Renal pelvis (tissue), 4 donors: Measurements from ENCODE around the gene SPOCK1. TPM values are rescaled to one million over a fixed set of nuclear protein-coding genes. Genes with fewer than 3 reads are reported as not detected.

Source experiments
- DNase-seq: peaks from one replicate; pipeline ENCODE4 v3.0.0-alpha.2; 2013
- polyA plus RNA-seq, 3 donors: library from polyadenylated mRNA; unstranded; fragments of 120-200 nt; gene quantifications; one replicate each; pipeline ENCODE4 v1.2.1, GENCODE V29; 2013; ENCODE audit not compliant: insufficient read length in 3 of 3

Gene SPOCK1
- polyA plus RNA-seq, 3 donors = 4.5 to 9.5 (median 9.2) TPM

GRCh38 chr5:137115152-137115551 lies 384.0 kb downstream of the SPOCK1 start:
- DNase-seq = no peak

- DNase-seq = no peak
Measured at GRCh38 chr5:137114529-137114928, 384.6 kb downstream of the SPOCK1 start.

- no peak for DNase-seq
Measured at GRCh38 chr5:137113939-137114338, 385.2 kb downstream of the SPOCK1 start.

DNA sequence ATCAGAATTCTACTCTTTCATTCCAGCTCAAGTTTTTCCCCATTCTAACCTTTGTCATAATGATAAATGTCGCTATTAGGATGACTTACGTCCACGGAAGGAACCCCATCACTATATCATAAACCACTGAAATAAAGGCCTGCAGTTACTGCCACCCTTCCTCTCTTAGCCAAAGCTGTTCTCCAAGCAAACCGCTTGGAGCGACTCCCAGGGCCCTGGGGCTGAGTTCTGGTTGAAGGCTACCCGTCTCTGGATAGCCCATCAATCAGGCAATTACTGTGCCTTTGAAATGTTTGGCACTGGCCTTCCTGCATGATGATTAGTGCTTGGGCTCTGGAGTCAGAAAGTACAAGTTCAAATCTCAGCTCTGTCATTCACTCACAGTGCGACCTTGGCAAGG lies 386.0 kb downstream of the SPOCK1 start:
- DNase-seq = no peak

DNA sequence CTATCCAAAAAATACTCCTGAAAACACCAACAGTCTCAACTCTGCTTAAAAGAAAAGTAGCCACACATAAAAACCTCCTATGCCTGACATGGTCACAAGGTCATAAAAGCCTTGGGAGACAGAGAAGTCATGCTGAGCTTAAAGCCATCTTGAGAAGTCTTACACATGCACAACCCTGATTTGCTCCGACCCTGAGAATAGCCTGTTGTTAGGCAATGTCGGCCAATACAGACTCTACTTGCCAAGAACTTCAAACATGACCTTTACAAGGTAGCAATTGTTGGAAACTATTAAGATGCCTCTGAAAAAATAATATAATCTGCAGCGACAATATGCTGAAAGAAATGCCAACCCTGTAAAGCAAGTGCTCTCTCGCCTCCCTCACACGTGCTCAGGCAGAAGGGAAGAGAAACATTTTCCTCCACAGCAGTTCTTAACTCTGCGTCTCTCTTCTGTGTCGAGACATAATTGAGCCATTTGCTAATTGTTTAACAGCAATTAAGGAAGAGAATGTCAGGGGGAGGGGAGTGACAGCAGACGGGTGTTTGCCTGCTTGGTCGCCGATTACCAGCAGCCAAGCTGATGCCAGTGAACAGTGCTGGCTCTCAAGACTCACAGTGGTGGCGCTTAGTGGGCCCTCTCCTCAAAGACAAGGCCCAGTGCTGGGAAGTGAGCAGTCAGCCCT lies 393.6 kb downstream of the SPOCK1 start:
- no peak for DNase-seq

DNA sequence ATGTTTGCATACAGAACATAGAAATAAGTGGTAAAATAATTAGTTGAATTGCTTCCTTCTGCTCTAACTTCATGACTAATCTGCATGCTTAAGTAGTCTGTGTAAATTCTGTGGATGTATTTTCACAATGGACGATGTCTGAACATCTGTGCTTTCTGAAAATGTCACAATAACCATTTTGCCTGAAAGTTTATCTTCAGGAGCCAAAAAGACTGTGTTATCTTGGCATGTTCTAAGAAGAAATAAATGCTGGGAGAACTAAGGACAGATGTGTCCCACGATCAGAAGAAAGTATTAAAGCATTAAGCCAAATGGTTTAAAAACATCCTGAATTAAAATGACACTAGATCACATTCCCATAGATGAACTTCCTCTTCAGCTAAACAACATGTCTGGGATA lies 397.6 kb downstream of the SPOCK1 start:
- DNase-seq = no peak

- no peak for DNase-seq
Measured at GRCh38 chr5:137099651-137100050, 399.5 kb downstream of the SPOCK1 start.

- DNase-seq = no peak
Measured at GRCh38 chr5:137098663-137099062, 400.5 kb downstream of the SPOCK1 start.

DNA sequence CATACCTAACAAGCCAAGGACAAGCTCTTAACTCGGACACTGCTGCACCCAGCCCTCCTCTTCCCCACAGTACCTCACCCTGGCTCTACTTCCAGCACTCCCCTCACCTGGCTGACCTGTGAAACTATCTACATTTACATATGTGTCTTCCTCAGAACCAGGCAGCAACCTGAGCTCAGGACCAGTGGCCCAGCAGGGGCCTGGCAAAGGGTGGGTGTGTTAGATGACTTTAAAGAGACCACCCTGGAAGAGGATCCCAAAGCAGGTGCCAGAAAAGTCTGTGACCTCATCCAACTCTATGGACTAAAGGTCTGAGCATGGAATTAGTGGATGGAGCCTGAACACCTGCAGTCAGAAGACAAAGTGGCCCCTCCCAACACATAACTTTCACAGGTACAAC lies 400.9 kb downstream of the SPOCK1 start:
- no peak for DNase-seq

GRCh38 chr5:137097203-137097602 lies 401.9 kb downstream of the SPOCK1 start:
- DNase-seq = no peak

GRCh38 chr5:137096149-137097103 lies 402.7 kb downstream of the SPOCK1 start:
- no peak for DNase-seq

DNA sequence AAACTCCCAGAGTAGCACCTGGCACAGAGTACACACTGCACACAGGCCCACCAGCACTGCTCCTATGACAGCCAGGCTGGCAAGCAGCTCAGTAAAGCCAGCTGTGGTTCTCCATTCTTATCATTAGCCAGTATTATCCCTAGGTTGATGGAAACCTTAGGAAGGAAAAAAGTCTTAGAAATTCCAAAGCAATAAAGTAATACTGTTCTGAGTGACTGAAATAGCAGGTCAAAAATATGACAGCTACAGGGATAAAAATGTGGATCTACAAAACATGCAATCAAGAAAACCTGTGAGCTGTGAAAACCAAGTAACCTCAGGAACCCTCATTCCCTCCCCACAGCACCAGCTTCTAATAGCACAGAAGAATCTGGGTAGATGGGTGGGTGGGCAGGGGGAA lies 403.5 kb downstream of the SPOCK1 start:
- DNase-seq = no peak

DNA sequence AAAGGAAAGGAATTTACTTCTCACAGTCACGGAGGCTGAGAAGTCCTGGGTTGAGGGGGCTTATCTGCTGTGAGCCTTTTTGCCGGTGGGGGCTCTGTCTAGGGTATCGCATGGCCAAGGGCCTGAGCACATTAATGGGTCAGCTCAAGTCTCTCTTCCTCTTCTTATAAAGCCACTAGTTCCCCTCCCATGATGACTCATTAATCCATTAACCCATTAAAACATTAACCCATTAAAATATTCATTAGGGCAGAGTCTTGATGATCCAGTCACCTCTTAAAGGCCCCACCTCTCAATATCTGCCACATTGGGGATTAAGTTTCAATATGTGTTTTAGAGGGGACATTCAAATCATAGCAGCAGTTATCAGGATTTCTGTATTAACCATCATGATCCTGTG lies 406.3 kb downstream of the SPOCK1 start:
- DNase-seq = no peak

- DNase-seq = peak; percentile 78
Measured at GRCh38 chr5:137091472-137091871, 407.7 kb downstream of the SPOCK1 start.

DNA sequence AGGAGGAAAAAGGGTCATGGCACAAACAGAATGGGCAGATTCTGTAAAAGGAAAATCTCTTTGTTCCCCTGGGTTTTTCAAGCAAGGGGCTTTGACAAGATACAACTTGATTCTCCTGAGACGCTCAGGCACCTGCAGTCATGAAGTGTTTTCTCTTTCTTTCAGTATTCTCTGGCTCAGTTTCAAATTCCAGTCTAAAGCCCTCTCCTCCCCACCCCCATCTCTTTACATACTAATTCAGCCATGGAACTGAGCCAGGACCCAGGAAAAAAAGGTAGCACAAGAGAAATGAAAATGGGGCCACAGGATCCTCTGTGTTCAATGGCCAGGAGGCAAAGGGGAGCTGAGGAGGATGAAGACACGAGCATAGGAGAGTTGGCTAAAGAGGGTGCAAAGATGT lies 408.4 kb downstream of the SPOCK1 start:
- DNase-seq = no peak

DNA sequence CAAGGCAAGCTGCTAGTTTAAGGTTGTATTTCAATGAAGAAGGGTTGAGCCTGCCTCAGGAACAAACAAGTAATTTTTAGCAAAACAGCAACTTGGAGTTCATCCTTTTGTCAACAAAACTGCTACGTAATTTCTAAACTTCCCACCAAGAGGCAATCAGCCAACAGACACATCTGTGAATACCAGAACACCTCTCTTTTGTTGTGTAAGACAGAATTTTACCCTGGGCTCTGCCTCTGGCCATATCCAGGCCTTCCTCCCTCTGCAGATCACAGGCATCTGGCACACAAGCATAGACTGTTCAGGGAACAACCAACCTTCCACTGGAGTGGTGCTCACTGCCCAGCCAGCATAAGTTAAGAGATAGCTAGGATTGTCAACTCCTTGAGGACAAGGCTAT lies 409.0 kb downstream of the SPOCK1 start:
- DNase-seq = no peak

- no peak for DNase-seq
Measured at GRCh38 chr5:137088175-137088574, 411.0 kb downstream of the SPOCK1 start.

DNA sequence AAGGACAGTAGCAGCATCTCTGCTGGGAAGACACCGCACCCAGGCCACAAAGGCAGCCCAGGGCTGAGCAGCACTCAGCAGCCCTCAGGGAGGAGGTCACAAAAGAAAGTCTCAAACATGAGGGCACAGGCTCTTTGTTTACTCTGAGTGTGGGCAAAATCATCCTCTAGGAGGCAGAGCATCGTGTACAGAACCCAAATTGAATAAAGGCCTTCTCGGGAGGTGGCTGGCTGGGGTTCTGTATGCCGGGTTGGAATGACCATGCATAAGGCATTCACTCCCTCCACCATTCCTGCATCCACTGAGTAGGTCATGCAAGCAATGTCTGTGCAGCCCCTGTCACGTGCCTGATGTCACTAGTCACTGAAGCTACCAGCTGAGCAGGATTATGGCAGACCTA lies 412.8 kb downstream of the SPOCK1 start:
- no peak for DNase-seq

DNA sequence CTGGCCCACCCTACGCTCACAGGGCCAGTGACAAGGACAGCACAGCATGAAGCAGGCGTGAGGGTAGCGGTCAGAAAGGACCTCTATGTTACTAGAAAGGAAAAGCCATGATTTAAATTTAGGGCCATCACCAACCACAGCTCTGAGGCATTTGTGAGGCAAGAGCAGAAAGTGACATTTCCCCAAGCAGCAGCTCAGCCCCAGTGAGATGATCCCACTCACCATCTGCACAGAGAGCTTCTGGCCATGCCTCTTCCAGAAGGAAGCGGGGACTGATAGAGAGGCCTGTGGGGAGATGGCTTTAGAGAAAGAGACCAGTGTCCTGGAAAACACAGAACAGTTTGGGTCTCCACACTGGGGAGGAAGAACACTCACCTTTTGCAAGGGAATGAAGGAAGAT lies 413.9 kb downstream of the SPOCK1 start:
- no peak for DNase-seq

- no peak for DNase-seq
Measured at GRCh38 chr5:137084016-137084415, 415.1 kb downstream of the SPOCK1 start.

GRCh38 chr5:137082951-137083350 lies 416.2 kb downstream of the SPOCK1 start:
- DNase-seq = no peak

DNA sequence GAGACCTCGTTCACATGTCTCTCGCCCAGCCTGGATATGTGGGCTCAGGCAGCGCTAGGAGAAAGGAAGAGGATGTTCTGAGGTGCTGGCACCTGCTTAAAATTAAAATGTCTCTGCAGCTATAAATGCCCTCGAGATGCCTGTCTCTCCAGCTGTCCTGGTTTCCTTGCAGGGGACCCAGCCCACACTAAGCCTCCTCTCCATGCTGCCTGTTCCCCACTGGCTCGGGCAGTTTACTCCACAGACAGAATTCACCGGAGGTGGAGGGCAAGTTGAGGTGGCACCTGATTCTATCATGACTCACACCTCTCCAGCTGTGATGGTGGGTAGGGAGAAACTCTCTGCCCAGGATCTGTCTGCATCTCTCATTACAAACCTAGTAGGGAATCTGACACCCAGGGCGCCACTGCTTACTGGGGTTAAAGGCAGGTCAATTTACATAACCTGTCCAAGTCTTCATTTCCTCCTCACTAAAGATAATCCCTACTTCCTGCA lies 420.9 kb downstream of the SPOCK1 start:
- DNase-seq = peak; percentile 57
